Liver (tissue), 3 donors: Measurements from ENCODE around the gene MEF2B.

ENCODE experiments used
- ATF3 ChIP-seq: IDR thresholded peaks from 2 replicates; pipeline ENCODE4 v1.6.1; 2016; ENCODE audit warnings: antibody characterized with exemption
- CTCF ChIP-seq: fragments of 150-350 bp; IDR thresholded peaks from 2 replicates; pipeline ENCODE4 v1.5.1; 2017; ENCODE audit warnings: improper control_type of control experiment, low read depth, low read length; ENCODE audit not compliant: missing input control
- FOXA1 ChIP-seq: IDR thresholded peaks from 2 replicates; pipeline ENCODE4 v1.6.1; 2016; ENCODE audit warnings: antibody characterized with exemption
- HNF4G ChIP-seq: IDR thresholded peaks from 2 replicates; pipeline ENCODE4 v1.6.1; 2016; ENCODE audit warnings: antibody characterized with exemption
- MAX ChIP-seq: IDR thresholded peaks from 2 replicates; pipeline ENCODE4 v1.6.1; 2016; ENCODE audit warnings: antibody characterized with exemption
- NR2F2 ChIP-seq: IDR thresholded peaks from 2 replicates; pipeline ENCODE4 v1.6.1; 2016; ENCODE audit warnings: antibody characterized with exemption
- RAD21 ChIP-seq, 2 donors: IDR thresholded peaks; 2 replicates each; pipeline ENCODE4 v1.6.1; 2016; ENCODE audit warnings: antibody characterized with exemption in 2 of 2, mild to moderate bottlenecking in 2 of 2
- YY1 ChIP-seq: IDR thresholded peaks from 2 replicates; pipeline ENCODE4 v1.6.1; 2016; ENCODE audit warnings: antibody characterized with exemption, mild to moderate bottlenecking
- donor health status: healthy.
- donor health status: healthy.

- TF ChIP-seq CTCF (no peak), RAD21 (IDR thresholded peaks at IDR 0.05) (peak; percentile 43 to 57), ATF3 (peak; percentile 98), MAX (peak; percentile 93), HNF4G (peak; percentile 98), YY1 (peak; percentile 63), NR2F2 (peak; percentile 69), FOXA1 (peak; percentile 63)
Measured at GRCh38 chr19:19096641-19097627, 73.1 kb downstream of the MEF2B start.
